Measurements from ENCODE around the gene LRP11.

- TF ChIP-seq CTCF (IDR thresholded peaks at IDR 0.05 in 2 of 3, conservative IDR thresholded peaks at IDR 0.05 in 1 of 3; ENCODE audit: control insufficient read depth in 2 of 3, extremely low read depth in 1 of 3, insufficient read depth in 1 of 3, low read depth in 3 of 3, low read length in 3 of 3) (no peak), CREB1 (IDR thresholded peaks at IDR 0.05; ENCODE audit: low read depth) (no peak), BHLHE40 (IDR thresholded peaks at IDR 0.05; ENCODE audit: borderline replicate concordance in 1 of 2, low read depth in 2 of 2, low read length in 1 of 2) (no peak), TCF7 (IDR thresholded peaks at IDR 0.05; ENCODE audit: borderline replicate concordance) (no peak), EGR1 (IDR thresholded peaks at IDR 0.05; ENCODE audit: borderline replicate concordance in 1 of 2, low read depth in 2 of 2, low read length in 2 of 2) (no peak), ZNF217 (IDR thresholded peaks at IDR 0.05) (no peak), EP300 (IDR thresholded peaks at IDR 0.05; ENCODE audit: borderline replicate concordance in 1 of 2, control insufficient read depth in 1 of 2, low read depth in 2 of 2, low read length in 2 of 2) (no peak), ZSCAN29 (IDR thresholded peaks at IDR 0.05) (no peak), HCFC1 (IDR thresholded peaks at IDR 0.05; ENCODE audit: low read length) (no peak), MYC (IDR thresholded peaks at IDR 0.05; ENCODE audit: insufficient read depth, insufficient read length, insufficient replicate concordance, low read length, severe bottlenecking) (no peak), ATF3 (IDR thresholded peaks at IDR 0.05; ENCODE audit: borderline replicate concordance, extremely low read depth, low read depth, low read length) (no peak), NBN (IDR thresholded peaks at IDR 0.05) (no peak)
Measured at GRCh38 chr6:149867876-149868640, 3.9 kb upstream of the LRP11 start.
